LHCN-M2 (cell line): ENCODE results near the gene IQCF6. TPM values are rescaled to one million over a fixed set of nuclear protein-coding genes. Genes with fewer than 3 reads are reported as not detected.
A peak's percentile ranks its signal among the peaks of the same experiment; 100 is the strongest.
"Not testable (repeated sequence)": the region's sequence is repeated elsewhere in the genome, so short reads cannot be mapped to it uniquely, and the experiment has no call there.

Experiments used
- DNase-seq: peaks from one replicate; pipeline ENCODE4 v3.0.0-alpha.2; 2012; ENCODE audit warnings: low read depth
- total RNA-seq: library from RNA; depleted of rRNA; stranded (reverse); fragments of >200 nt; gene quantifications from 2 replicates; pipeline ENCODE4 v1.2.3, GENCODE V29; 2014; rRNA removed

The IQCF6 gene
- total RNA-seq, 1 experiment from 2014 or later = not detected

- DNase-seq = no peak
Measured at GRCh38 chr3:51773529-51774056, 5.4 kb downstream of the IQCF6 start.

GRCh38 chr3:51759203-51759602 is 19.8 kb downstream of the IQCF6 start:
- DNase-seq = no peak

- DNase-seq = not testable (repeated sequence)
Measured at GRCh38 chr3:51753763-51754750, 25.0 kb downstream of the IQCF6 start.

- DNase-seq = no peak
Measured at GRCh38 chr3:51751287-51751686, 27.8 kb downstream of the IQCF6 start.

- DNase-seq = no peak
Measured at GRCh38 chr3:51750878-51751277, 28.2 kb downstream of the IQCF6 start.

- DNase-seq = peak; percentile 1
Measured at GRCh38 chr3:51748327-51748726, 30.7 kb downstream of the IQCF6 start.

GRCh38 chr3:51747840-51748239 is 31.2 kb downstream of the IQCF6 start:
- DNase-seq = no peak

GRCh38 chr3:51742978-51743377 is 36.1 kb downstream of the IQCF6 start:
- DNase-seq = not testable (repeated sequence)

- DNase-seq = not testable (repeated sequence)
Measured at GRCh38 chr3:51742320-51742719, 36.7 kb downstream of the IQCF6 start.

GRCh38 chr3:51739110-51739509 is 39.9 kb downstream of the IQCF6 start:
- no peak for DNase-seq

GRCh38 chr3:51735950-51736349 is 43.1 kb downstream of the IQCF6 start:
- DNase-seq = no peak

GRCh38 chr3:51735039-51735438 is 44.0 kb downstream of the IQCF6 start:
- no peak for DNase-seq

- DNase-seq = no peak
Measured at GRCh38 chr3:51734572-51734907, 44.5 kb downstream of the IQCF6 start.

GRCh38 chr3:51733859-51734571 is 45.0 kb downstream of the IQCF6 start:
- no peak for DNase-seq

- DNase-seq = no peak
Measured at GRCh38 chr3:51729042-51729633, 49.9 kb downstream of the IQCF6 start.

Other genes with a start within 250 kb of the IQCF6 start
- gene RAD54L2, start 240.5 kb downstream of the IQCF6 start, total RNA-seq = 11.5 and 13.5 TPM in 2 replicates
- gene TEX264, start 108.0 kb downstream of the IQCF6 start, total RNA-seq = 72.7 and 79.6 TPM in 2 replicates
- 0.06 TPM in 1 of 2 replicates, not detected in the other for gene GRM2, start 72.2 kb downstream of the IQCF6 start, total RNA-seq
- gene IQCF2, start 82.4 kb upstream of the IQCF6 start, total RNA-seq = not detected in 2 replicates
- gene IQCF5, start 96.4 kb upstream of the IQCF6 start, total RNA-seq = not detected in 2 replicates
- gene IQCF1, start 124.1 kb upstream of the IQCF6 start, total RNA-seq = not detected in 2 replicates
- gene RRP9, start 162.7 kb upstream of the IQCF6 start, total RNA-seq = 43.2 and 50.7 TPM in 2 replicates
- 34.2 and 44.0 TPM in 2 replicates for gene PARP3, start 163.1 kb upstream of the IQCF6 start, total RNA-seq
- not detected in 2 replicates for gene GPR62, start 176.1 kb upstream of the IQCF6 start, total RNA-seq
- gene PCBP4, start 188.2 kb upstream of the IQCF6 start, total RNA-seq = 189 and 276 TPM in 2 replicates
- gene ABHD14B, start 194.8 kb upstream of the IQCF6 start, total RNA-seq = 54.6 and 59.9 TPM in 2 replicates
- 23.1 and 30.7 TPM in 2 replicates for gene ABHD14A, start 195.8 kb upstream of the IQCF6 start, total RNA-seq
- gene ACY1, start 204.3 kb upstream of the IQCF6 start, total RNA-seq = 60.4 and 75.4 TPM in 2 replicates
- 1,243 and 1,634 TPM in 2 replicates for gene RPL29, start 216.7 kb upstream of the IQCF6 start, total RNA-seq